Spinal cord (tissue), 4 donors: ENCODE data around the gene CSRP1. TPM values are rescaled to one million over a fixed set of nuclear protein-coding genes. Genes with fewer than 3 reads are reported as not detected.

Experiments used
- polyA plus RNA-seq, 2 donors: library from polyadenylated mRNA; unstranded; fragments of 120-200 nt; gene quantifications; one replicate each; pipeline ENCODE4 v1.2.1, GENCODE V29; 2013; ENCODE audit not compliant: insufficient read length in 2 of 2
- total RNA-seq, 2 donors: library from RNA; depleted of rRNA in 1 of 2; stranded (reverse); fragments of 120-200 nt in 1 of 2; fragments of >200 nt in 1 of 2; gene quantifications; one replicate each; pipeline versions ENCODE4 v1.2.3 to v1.2.4, GENCODE V29; 2013 to 2014

The CSRP1 gene
- total and polyA plus RNA-seq, 4 donors = 113 to 168 (median 144) TPM

Other genes with a start within 250 kb of the CSRP1 start
- under 1 TPM; 0.22 to 0.99 TPM for gene PKP1, start 223.6 kb downstream of the CSRP1 start, total RNA-seq
- 1 to 10 TPM in 1 of 2 donors, under 1 TPM in 1; 0.98 to 1.2 TPM for gene PKP1, start 223.6 kb downstream of the CSRP1 start, polyA plus RNA-seq
- 10 to 100 TPM in 1 of 2 donors, 1 to 10 TPM in 1; 1.4 to 23.4 TPM for gene TNNT2, start 129.4 kb downstream of the CSRP1 start, total RNA-seq
- 1 to 10 TPM; 1.9 to 7.3 TPM for gene TNNT2, start 129.4 kb downstream of the CSRP1 start, polyA plus RNA-seq
- under 1 TPM; 0.17 to 0.30 TPM for gene LAD1, start 107.8 kb downstream of the CSRP1 start, total RNA-seq
- gene LAD1, start 107.8 kb downstream of the CSRP1 start, polyA plus RNA-seq = under 1 TPM; 0.40 to 0.50 TPM
- gene TNNI1, start 85.4 kb downstream of the CSRP1 start, total RNA-seq = under 1 TPM; 0.40 to 0.94 TPM
- gene TNNI1, start 85.4 kb downstream of the CSRP1 start, polyA plus RNA-seq = 1 to 10 TPM; 1.4 to 5.5 TPM
- 10 to 100 TPM; 14.4 to 22.8 TPM for gene PHLDA3, start 37.9 kb downstream of the CSRP1 start, total RNA-seq
- 10 to 100 TPM; 75.3 to 82.7 TPM for gene PHLDA3, start 37.9 kb downstream of the CSRP1 start, polyA plus RNA-seq
- 10 to 100 TPM; 43.6 to 62.6 TPM for gene NAV1, start 32.0 kb upstream of the CSRP1 start, total RNA-seq
- gene NAV1, start 32.0 kb upstream of the CSRP1 start, polyA plus RNA-seq = 10 to 100 TPM; 78.5 to 96.3 TPM